GM19468 (cell line): ENCODE results near the gene SESN2.
A peak's percentile ranks its signal among the peaks of the same experiment; 100 is the strongest.
"Not testable (repeated sequence)": the region's sequence is repeated elsewhere in the genome, so short reads cannot be mapped to it uniquely, and the experiment has no call there.

Experiments used
- ATAC-seq: cut with Tn5 transposase; IDR thresholded peaks from one replicate; pipeline ENCODE4 v1.9.1; 2021; ENCODE audit warnings: mild to moderate bottlenecking, moderate library complexity, moderate number of reproducible peaks; ENCODE audit not compliant: unreplicated experiment; ENCODE audit errors: extremely low read depth

SESN2 gene

GRCh38 chr1:28322194-28322593 is 62.9 kb downstream of the SESN2 start:
- ATAC-seq, result peak; percentile 58

GRCh38 chr1:28323720-28324119 is 64.4 kb downstream of the SESN2 start:
- ATAC-seq, result no peak

- no peak for ATAC-seq
Observed at GRCh38 chr1:28326515-28326914, 67.2 kb downstream of the SESN2 start.

GRCh38 chr1:28326984-28327383 is 67.7 kb downstream of the SESN2 start:
- ATAC-seq, result no peak

GRCh38 chr1:28327431-28327830 is 68.1 kb downstream of the SESN2 start:
- not testable (repeated sequence) for ATAC-seq

GRCh38 chr1:28328228-28328648 is 68.9 kb downstream of the SESN2 start:
- ATAC-seq, result no peak

- ATAC-seq, result no peak
Observed at GRCh38 chr1:28329395-28330153, 70.3 kb downstream of the SESN2 start.
